Ishikawa (cell line): ENCODE data around the gene ASTN1.

Source experiments
- CEBPB ChIP-seq: IDR thresholded peaks from 2 replicates; pipeline ENCODE4 v1.6.1; 2012
- CREB1 ChIP-seq: IDR thresholded peaks from 2 replicates; pipeline ENCODE4 v1.6.1; 2012; ENCODE audit warnings: low read depth
- EGR1 ChIP-seq: IDR thresholded peaks from 2 replicates; pipeline ENCODE4 v1.6.1; 2012
- EP300 ChIP-seq: IDR thresholded peaks from 2 replicates; pipeline ENCODE4 v1.6.1; 2012; ENCODE audit warnings: borderline replicate concordance
- FOXM1 ChIP-seq: IDR thresholded peaks from 2 replicates; pipeline ENCODE4 v1.6.1; 2012; ENCODE audit warnings: low read depth, borderline replicate concordance
- NFIC ChIP-seq: IDR thresholded peaks from 2 replicates; pipeline ENCODE4 v1.6.1; 2012
- RAD21 ChIP-seq: IDR thresholded peaks from 2 replicates; pipeline ENCODE4 v1.6.1; 2012; ENCODE audit warnings: low read depth
- REST ChIP-seq: IDR thresholded peaks from 2 replicates; pipeline ENCODE4 v1.6.1; 2012; ENCODE audit warnings: low read depth, mild to moderate bottlenecking
- TAF1 ChIP-seq: IDR thresholded peaks from 2 replicates; pipeline ENCODE4 v1.6.1; 2012; ENCODE audit warnings: low read depth, mild to moderate bottlenecking
- TCF12 ChIP-seq: IDR thresholded peaks from 2 replicates; pipeline ENCODE4 v1.6.1; 2012; ENCODE audit warnings: low read depth
- TEAD4 ChIP-seq: IDR thresholded peaks from 2 replicates; pipeline ENCODE4 v1.6.1; 2012
- USF1 ChIP-seq: IDR thresholded peaks from 2 replicates; pipeline ENCODE4 v1.6.1; 2012
- YY1 ChIP-seq: IDR thresholded peaks from 2 replicates; pipeline ENCODE4 v1.6.1; 2012; ENCODE audit warnings: low read depth
- ZBTB7A ChIP-seq: IDR thresholded peaks from 2 replicates; pipeline ENCODE4 v1.6.1; 2012; ENCODE audit warnings: low read depth
- TF ChIP-seq, protein P1 (sequence below): IDR thresholded peaks from 2 replicates; pipeline ENCODE4 v1.6.1; 2012

The ASTN1 gene

DNA sequence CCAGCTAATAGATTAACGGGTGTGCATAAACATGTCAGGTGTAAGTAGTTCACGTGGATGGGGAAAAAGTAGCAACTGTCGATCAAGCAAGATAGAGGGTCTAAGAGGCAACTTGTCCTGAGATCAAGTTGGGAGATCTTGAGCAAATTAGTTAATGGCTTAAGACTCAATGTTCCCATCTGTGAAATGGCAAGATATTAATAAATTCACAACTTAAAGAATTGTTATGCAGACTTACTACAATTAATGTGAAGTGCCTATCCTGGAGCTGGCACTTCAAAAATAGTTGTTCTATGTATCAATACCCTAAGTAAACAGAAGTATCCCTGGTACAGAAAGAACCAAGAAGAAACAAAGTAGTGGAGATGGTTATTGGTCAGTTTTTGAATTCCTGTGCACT is 312.4 kb downstream of the ASTN1 start:
- TF ChIP-seq FOXM1 (no peak), TAF1 (no peak), RAD21 (no peak), YY1 (no peak), EGR1 (no peak), REST (no peak), USF1 (no peak), NFIC (no peak), CEBPB (no peak), ZBTB7A (no peak), EP300 (no peak), CREB1 (no peak), TEAD4 (no peak), TCF12 (no peak)
- TF ChIP-seq, protein P1, sequence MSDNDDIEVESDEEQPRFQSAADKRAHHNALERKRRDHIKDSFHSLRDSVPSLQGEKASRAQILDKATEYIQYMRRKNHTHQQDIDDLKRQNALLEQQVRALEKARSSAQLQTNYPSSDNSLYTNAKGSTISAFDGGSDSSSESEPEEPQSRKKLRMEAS = no peak

GRCh38 chr1:176850871-176851270 is 313.6 kb downstream of the ASTN1 start:
- no peak for TF ChIP-seq EGR1
- no peak for TF ChIP-seq EP300
- no peak for TF ChIP-seq YY1
- TF ChIP-seq USF1 = no peak
- TF ChIP-seq CEBPB = no peak
- no peak for TF ChIP-seq CREB1
- no peak for TF ChIP-seq ZBTB7A
- TF ChIP-seq TAF1 = no peak
- no peak for TF ChIP-seq FOXM1
- TF ChIP-seq NFIC = no peak
- no peak for TF ChIP-seq TEAD4
- no peak for TF ChIP-seq REST
- TF ChIP-seq, protein P1 = no peak
- TF ChIP-seq TCF12 = no peak
- no peak for TF ChIP-seq RAD21

- TF ChIP-seq, protein P1 = no peak
- TF ChIP-seq CREB1 = no peak
- no peak for TF ChIP-seq EP300
- TF ChIP-seq USF1 = no peak
- TF ChIP-seq REST = no peak
- TF ChIP-seq TEAD4 = no peak
- no peak for TF ChIP-seq CEBPB
- TF ChIP-seq TAF1 = no peak
- TF ChIP-seq NFIC = no peak
- TF ChIP-seq RAD21 = no peak
- no peak for TF ChIP-seq EGR1
- TF ChIP-seq YY1 = no peak
- TF ChIP-seq ZBTB7A = no peak
- TF ChIP-seq FOXM1 = no peak
- TF ChIP-seq TCF12 = no peak
Observed at GRCh38 chr1:176849281-176849680, 315.2 kb downstream of the ASTN1 start.

DNA sequence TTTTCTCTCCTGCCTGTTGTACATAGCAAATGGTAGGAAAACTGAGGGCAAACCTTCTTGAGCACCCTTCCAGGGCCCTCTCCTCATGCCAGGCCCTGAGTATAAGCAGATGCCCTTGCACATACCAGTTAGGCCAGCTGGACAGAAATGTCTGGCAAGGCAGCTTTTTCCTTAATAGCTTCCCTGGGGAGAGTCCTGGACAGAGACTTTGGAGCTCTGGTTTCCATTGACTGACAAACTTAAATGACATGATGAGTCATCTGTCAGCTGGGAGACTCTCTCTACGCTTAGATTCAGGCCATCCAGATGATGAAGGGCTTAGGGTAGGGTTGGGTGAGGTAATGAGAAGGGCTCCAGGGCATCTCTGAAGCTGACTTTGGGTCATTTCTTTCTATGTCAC is 317.5 kb downstream of the ASTN1 start:
- TF ChIP-seq EP300 (no peak), EGR1 (no peak), CEBPB (no peak), NFIC (no peak), TCF12 (no peak), TAF1 (no peak), REST (no peak), ZBTB7A (no peak), RAD21 (no peak), TEAD4 (no peak), FOXM1 (no peak), CREB1 (no peak), USF1 (no peak), YY1 (no peak)
- TF ChIP-seq, protein P1 = no peak
